GM10266 (cell line): ENCODE data around the gene PARVB.

ENCODE experiments used
- DNase-seq: peaks from one replicate; pipeline ENCODE4 v3.0.0; 2012; ENCODE audit errors: extremely low spot score
- CTCF ChIP-seq: IDR thresholded peaks from 2 replicates; pipeline ENCODE4 v1.5.1; 2012; ENCODE audit warnings: mild to moderate bottlenecking, low read depth; ENCODE audit not compliant: control insufficient read depth, insufficient read depth; ENCODE audit errors: missing control alignments

PARVB gene

GRCh38 chr22:44129619-44129976 is 105.5 kb downstream of the PARVB start:
- no peak for DNase-seq
- no peak for TF ChIP-seq CTCF

DNA sequence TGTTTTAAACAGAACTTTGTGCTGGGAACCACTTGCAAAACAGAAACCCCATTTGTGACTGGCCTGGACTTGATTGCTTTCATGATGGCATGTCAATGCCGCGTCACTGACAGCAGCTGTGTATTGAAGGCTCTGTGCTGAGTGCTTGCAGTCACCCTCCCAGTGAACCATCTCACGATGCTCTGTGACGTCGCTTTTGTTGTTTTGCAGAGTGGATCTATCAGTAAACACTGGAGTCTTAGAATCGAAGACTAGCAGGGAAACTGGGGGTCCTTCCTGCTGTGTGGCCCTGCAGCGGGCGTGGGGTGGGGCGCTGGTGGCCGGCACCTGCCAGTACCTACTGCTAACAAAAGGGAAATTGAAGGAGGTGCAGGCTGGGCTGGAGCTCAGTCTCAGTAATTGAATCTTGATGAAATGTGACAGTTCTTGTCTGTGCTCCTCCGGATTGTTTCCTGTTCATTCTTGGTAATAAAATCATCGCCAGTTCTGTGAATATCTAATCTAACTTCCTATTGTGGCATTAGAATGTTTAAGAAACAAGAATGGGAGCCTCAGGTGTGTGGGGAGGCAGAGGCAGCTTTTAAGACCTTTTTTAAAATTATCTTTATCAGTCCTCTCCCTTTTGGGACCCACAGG is 106.1 kb downstream of the PARVB start:
- no peak for DNase-seq
- TF ChIP-seq CTCF: no peak

DNA sequence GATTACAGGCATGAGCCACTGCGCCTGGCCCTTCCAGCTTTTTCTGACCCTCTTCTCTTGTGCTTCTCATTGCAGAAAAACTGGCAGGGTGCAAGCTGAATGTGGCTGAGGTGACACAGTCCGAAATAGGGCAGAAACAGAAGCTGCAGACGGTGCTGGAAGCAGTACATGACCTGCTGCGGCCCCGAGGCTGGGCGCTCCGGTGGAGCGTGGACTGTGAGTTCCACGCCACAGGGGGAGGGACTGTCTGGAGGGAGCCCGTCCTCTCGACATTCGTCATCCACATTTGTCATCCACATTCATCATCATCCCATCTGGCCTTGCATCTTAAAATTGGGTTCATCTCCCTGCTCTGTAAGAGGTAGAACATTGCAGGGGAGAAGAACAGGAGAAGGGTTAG is 107.3 kb downstream of the PARVB start:
- TF ChIP-seq CTCF: no peak
- DNase-seq: no peak

DNA sequence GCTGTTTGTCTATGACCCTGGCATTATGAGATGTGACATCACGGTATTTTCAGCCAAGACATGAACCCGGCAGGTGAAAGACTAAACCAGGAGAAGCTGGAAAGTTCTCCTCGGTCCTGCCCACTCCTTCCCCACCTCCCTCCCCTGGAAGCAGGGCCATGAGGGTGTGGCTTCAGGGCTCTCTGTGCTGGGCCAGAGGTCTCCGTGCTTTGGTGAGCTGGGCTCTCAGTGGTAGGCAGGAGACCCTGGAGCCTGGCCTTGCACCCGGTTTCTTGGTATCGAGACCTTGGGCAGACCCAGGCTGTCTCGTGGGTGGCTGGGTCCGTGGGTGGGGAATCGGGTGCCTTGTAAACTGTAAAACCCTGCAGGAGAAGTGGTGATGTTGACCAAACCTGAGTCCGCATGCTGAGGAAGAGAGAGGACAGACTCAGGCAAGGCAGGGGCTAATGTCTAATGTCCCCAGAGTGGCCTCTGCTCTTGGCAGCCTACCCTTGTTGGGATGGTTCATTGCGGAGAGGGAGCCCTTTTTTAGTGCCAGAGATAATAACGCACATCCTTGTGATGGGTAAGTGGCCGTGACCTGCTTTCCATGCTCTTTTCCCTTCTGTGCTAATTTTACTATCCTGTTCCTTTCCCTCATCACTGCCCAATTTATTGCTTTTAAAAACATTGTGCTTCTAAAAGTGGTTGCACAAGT is 108.0 kb downstream of the PARVB start:
- no peak for TF ChIP-seq CTCF
- no peak for DNase-seq

- no peak for DNase-seq
- no peak for TF ChIP-seq CTCF
These were observed 108.6 kb downstream of the PARVB start for GRCh38 chr22:44132724-44133123.

- no peak for TF ChIP-seq CTCF
- no peak for DNase-seq
These were observed 109.1 kb downstream of the PARVB start for GRCh38 chr22:44133161-44133560.

DNA sequence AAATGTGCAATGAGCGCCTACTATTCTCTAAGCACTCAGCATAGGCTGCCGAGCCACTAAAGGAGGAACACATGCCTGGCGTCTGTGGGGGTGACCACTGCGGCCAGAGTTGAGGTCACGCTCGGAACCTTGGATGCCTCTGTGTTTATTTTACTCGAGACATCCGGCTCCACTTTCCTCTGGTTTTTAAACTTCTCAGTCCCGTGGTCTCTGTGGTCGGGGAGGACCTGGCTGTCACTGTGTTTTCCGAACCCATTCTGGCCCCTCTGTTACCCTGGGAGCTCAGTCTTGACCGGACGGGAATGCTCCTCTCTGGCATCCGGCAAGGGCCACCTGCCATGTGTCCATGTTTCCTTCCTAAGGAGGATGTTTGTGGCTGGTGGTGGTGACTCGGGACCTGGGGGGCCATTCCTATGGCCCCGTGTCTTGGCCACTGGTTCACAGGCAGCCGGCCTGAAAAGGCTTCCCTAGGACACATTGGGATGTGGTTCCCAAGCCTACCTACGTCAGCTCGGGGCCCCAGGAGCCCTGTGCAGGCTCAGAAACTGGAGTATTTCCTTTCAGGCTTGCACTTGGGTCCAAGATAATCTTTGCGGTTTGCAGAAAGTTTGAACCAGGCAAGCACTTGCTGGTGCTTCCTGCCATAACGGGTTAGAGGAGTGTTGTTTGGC is 109.9 kb downstream of the PARVB start:
- no peak for TF ChIP-seq CTCF
- no peak for DNase-seq
